ENCODE measurements around the gene KRT26.
"Not testable (repeated sequence)": the region's sequence is repeated elsewhere in the genome, so short reads cannot be mapped to it uniquely, and the experiment has no call there.

The KRT26 gene

GRCh38 chr17:40793832-40794231 lies 21.8 kb upstream of the KRT26 start:
- no peak for DNase-seq

DNA sequence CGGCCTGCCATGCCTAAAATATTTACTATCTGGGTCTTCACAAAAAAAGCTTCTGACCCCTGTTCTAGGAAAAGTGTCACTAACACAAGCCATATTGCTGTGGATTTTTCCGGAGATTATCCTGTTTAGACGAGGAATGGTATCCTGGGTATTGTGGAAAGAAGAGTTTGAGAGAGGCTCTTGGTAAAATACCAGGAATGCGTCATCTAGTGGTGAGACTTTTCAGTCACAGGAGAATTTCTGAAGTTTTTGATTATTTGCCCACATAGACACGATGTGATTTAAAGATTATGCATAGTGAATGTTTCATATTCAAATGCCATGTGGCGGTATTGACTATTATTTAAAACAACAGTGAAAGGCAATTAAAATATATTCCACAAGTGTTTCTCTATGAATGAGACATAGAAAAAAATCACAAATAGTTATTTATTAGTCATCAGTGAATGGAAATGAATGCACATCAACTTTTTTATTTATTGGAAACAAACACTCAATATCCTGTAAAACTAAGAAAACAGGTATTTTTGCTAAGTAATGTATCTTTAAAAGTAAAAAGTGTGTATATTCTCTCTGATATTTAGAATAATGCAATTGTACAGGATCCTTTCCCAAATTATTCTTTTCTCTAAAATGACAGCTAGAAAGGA lies 19.9 kb upstream of the KRT26 start:
- no peak for DNase-seq

DNA sequence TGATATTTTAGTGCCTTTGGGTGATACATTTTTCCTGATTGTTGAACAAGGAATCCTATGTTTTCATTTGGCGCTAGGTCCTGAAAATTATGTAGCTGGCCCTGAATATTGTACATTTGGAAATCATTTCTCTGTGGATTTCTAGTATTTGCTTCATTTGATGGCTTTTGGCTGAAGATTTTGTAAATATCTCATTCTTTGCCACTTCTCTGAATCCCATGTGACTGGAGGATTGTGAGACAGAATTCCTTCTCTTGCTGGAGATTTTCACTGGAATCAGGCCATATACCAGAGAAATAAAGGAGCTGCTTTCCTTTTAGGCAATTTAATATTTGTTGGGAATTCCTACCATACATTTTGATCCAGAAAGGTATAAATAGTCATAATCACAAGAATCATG lies 19.1 kb upstream of the KRT26 start:
- no peak for DNase-seq

- no peak for DNase-seq
Measured at GRCh38 chr17:40782450-40782849, 10.4 kb upstream of the KRT26 start, which contains the start of gene KRT27. TSS of gene KRT27 (minus strand) at chr17:40782550. CDS start at chr17:40782493, 57 bp downstream.

- peak; percentile 10 for DNase-seq
Measured at GRCh38 chr17:40779181-40779909, 7.3 kb upstream of the KRT26 start.

DNA sequence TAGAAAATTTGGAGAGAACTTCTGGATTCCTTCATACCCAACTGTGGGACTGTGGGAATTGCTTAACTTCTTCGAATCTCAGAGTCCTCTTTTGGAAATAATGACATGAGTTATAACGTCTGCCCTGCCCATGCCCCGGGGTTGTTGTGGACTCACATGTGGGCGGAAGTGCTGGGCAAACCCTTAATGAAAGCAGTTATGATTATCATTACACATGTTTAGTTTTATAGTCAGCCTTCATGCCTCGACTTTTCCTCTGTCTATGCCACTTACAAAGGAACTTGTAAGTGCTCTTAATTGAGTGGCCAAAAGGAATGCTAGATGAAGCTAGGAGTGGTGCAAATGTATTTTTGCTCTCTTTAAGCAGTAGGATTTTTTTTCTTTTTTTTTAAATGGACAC lies 6.5 kb upstream of the KRT26 start:
- DNase-seq: no peak

DNA sequence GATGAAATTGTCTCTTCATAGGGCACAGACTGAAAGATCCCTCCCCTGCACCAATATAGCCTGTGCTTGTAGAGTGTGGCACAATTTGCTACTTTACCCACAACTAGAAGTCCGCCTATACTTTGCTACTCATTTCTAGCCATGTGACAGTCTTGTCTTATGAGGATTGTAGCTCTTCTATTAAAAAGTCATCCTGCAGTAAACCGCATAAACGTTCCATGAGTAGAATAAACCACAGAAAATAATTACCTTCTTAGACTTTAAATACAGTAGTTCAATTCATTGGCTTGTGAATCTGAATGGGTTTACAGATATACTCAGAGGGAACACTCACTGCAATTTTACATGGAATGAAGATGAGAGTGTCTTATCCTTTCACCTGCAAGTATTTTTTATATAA lies 6.0 kb upstream of the KRT26 start:
- DNase-seq: no peak

DNA sequence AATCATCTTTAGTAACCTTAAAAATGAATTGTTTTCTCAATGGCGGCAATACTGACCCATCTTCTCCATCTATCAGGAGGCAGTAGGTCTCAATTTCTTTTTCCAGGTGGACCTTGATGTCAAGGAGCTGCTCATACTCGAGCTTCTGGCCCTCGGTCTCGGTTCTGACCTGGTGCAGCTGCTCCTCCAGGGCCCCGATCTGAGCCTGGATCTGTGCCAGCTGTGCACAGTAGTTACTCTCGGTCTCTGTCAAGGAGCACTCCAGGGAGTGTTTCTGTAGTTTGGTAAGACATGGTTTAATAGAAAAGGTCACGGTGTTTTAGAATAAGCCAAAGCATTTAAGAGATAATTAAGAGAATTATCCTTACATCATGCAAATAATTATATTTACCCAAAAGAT lies 5.5 kb upstream of the KRT26 start:
- no peak for DNase-seq

GRCh38 chr17:40775945-40776344 lies 3.9 kb upstream of the KRT26 start:
- DNase-seq: no peak

- no peak for DNase-seq
Measured at GRCh38 chr17:40765657-40766056, 6.3 kb downstream of the KRT26 start.

DNA sequence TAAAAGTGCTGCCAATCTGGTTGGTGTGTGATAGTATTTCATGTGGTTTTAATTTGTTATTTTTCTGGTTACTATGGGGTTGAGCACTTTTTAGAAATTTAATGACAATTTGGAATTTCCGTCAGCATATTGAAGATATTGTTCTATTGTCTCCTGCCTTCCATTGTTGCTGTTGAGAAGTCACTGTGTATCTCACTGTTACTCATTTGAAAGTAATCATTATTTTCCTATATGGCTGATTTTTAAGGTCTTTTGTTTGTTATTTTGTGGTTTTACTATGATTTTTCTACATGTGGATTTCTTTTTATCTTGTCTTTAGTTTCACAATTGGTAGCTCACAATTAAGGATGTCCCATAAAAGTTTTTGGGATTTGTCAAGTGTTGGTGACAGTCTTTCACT lies 8.2 kb downstream of the KRT26 start:
- no peak for DNase-seq

DNA sequence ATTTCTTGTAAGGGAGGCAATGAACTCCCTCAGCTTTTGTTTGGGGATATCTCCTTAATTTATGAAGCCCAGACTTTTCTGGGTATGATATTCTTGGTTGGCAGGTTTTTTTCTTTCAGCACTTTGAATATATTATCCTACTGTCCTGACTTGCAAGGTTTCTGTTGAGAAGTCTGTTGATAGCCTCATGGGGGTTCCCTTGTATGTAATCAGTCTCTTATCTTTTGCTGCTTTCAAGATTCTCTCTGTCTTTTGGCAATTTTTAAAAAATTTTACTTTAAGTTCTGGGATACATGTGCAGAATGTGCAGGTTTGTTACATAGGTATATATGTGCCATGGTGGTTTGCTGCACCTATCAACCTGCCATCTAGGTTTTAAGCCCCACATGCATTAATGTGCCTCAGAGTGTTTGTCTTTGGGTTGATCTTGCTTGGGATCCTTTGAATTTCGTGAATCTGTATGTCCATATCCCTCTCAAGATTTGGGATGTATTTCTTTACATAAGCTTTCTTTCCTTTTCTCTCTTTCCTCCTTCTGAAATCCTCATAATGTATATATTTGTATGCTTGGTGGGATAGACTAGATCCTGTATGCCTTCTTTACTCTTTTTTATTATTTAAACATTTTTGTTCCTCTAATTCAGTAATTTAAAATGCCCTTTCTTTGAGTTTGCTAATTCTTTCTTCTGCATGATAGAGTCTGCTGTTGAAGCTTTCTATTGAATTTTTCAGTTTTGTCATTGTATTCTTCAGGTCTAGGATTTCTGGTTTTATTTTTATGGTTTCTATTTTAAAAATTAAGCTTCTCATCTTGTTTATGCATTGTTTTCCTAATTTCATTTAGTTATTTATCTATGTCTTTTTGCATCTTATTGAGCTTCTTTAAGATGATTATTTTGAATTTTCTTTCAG lies 11.6 kb downstream of the KRT26 start:
- no peak for DNase-seq

DNA sequence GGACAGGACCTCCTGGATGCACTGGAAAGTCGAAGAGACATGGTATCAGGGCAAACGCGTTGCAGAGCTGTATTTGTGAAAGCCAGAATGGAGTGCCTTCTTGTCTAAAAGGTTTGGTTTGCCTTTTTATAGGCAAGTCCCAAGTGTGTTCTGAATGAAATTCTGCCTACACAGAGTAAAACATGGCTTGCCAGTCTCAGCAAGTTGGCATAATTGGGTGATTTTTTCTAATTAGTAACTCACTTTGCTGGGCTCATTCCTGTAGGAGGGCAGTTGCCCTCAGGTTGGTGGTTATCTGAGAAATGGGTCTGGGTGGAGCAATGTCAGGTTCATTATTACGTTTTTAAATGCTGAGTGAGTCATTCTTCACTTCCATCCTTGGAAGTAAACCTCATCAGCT lies 16.8 kb downstream of the KRT26 start, which contains the start of gene KRT25:
Gene KRT25 (minus strand): TSS at position 101 of the 400 bp plus-strand sequence. CDS start 60 bp downstream, at position 41.
- no peak for DNase-seq

- no peak for DNase-seq
Measured at GRCh38 chr17:40753804-40754203, 18.2 kb downstream of the KRT26 start.

GRCh38 chr17:40751065-40751464 lies 20.9 kb downstream of the KRT26 start:
- no peak for DNase-seq

DNA sequence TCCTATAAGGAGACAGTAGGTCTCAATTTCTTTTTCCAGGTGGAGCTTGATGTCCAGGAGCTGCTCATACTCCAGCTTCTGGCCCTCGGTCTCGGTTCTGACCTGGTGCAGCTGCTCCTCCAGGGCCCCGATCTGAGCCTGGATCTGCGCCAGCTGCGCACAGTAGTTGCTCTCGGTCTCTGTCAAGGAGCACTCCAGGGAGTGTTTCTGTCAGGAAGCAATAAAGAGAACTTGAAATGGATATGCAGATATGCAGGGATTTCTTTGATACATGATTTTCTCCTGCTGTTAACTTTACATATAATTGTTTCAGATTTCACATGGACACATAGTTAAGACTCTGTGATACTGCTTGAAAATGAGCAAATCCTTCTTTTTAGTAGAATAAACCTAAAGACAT lies 21.6 kb downstream of the KRT26 start:
- DNase-seq: no peak

DNA sequence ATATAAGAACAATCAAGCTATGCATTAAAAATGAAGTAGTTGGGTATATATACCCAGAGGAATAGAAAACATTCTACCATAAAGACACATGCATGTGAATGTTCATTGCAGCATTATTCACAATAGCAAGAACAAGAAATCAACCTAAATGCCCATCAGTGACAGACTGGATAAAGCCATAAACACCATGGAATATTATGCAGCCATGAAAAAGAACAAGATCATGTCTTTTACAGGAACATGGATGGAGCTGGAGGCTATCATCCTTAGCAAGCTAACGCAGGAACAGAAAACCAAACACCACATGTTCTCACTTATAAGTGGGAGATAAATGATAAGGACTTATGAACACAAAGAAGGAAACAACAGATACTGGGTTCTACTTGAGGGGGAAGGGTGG lies 23.3 kb downstream of the KRT26 start:
- DNase-seq: not testable (repeated sequence)

DNA sequence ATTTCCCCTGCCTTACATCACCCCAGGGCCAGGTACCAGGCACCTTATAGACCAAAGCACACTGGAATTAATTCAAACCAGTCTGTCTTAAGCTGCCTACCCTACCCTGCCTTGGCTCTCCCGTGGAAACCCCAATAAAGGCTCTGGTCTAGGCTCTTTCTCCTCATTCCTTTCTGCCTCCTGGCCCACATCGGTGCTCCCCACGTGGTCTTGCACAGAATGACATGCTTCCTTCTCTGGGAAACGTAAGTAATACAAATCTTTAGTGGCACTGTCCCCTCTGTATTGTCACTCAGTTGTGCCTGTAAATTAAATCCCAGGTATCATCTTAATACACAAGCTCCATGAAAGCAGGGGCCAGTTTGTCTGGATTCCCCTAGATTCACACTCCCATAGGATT lies 33.4 kb downstream of the KRT26 start:
- DNase-seq: no peak

GRCh38 chr17:40735016-40735415 lies 37.0 kb downstream of the KRT26 start:
- no peak for DNase-seq

- DNase-seq: no peak
Measured at GRCh38 chr17:40734018-40734417, 38.0 kb downstream of the KRT26 start.

DNA sequence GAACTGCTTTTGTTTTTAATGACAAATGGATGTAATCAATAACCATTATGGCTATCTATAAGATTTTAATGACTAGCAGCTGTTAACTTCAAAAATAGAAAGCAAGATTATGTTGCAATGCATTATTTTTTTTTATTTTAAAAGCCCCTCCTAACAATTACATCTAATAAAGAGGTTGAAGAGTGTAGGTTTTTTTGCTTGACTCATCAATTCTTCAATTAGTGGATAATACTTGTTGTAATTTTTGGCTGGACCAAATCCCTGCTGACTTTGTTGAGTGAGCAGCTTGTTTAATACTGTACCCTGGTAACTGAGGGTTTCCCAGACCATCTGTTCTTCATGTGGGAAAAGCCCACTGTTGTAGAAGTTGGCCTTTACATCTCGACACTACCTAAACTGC lies 41.0 kb downstream of the KRT26 start:
- no peak for DNase-seq

- no peak for DNase-seq
Measured at GRCh38 chr17:40727447-40728231, 44.4 kb downstream of the KRT26 start.

GRCh38 chr17:40726919-40727318 lies 45.1 kb downstream of the KRT26 start:
- no peak for DNase-seq
